Hippocampal formation (tissue), 2 donors: ENCODE results near the gene PGAP6.

Experiments
- DNase-seq, 2 donors: peaks; one replicate each; lab custom pipeline; 2025; lab: John Stamatoyannopoulos, UW

The PGAP6 gene

GRCh38 chr16:330741-331140 is 51.0 kb downstream of the PGAP6 start:
- no peak for DNase-seq

GRCh38 chr16:325375-326145 is 56.2 kb downstream of the PGAP6 start:
- DNase-seq: no peak

- DNase-seq: no peak
These were observed 57.1 kb downstream of the PGAP6 start for GRCh38 chr16:324451-325334.

- no peak for DNase-seq
These were observed 57.7 kb downstream of the PGAP6 start for GRCh38 chr16:324201-324450.

- DNase-seq: no peak
These were observed 59.2 kb downstream of the PGAP6 start for GRCh38 chr16:322476-323143.

- DNase-seq: no peak
These were observed 60.2 kb downstream of the PGAP6 start for GRCh38 chr16:321532-321931.
